DOHH2 (cell line): Measurements from ENCODE around the gene SPATA24.

Experiments
- H3F3A ChIP-seq: fragments of 200-600 bp; sonication (generic), shearing (Covaris generic); 2 replicates; pipeline ENCODE4 v1.6.0; 2016; ENCODE audit warnings: antibody characterized with exemption, mild to moderate bottlenecking; ENCODE audit not compliant: control insufficient read depth, insufficient read depth
- H3K27ac ChIP-seq: fragments of 200-600 bp; sonication (generic); 2 replicates; pipeline ENCODE4 v1.5.1; 2014; ENCODE audit warnings: low read depth, mild to moderate bottlenecking, low read length, moderate library complexity
- H3K27me3 ChIP-seq: fragments of 200-600 bp; sonication (generic); 2 replicates; pipeline ENCODE4 v1.6.1; 2014; ENCODE audit warnings: mild to moderate bottlenecking, low read length, mixed read lengths; ENCODE audit not compliant: control insufficient read depth
- H3K36me3 ChIP-seq: fragments of 200-600 bp; sonication (generic); 2 replicates; pipeline ENCODE4 v1.6.1; 2014; ENCODE audit warnings: mild to moderate bottlenecking, low read length, moderate library complexity, mixed read lengths; ENCODE audit not compliant: control insufficient read depth
- H3K4me1 ChIP-seq: fragments of 200-600 bp; sonication (generic); 2 replicates; pipeline ENCODE4 v1.6.1; 2014; ENCODE audit warnings: mild to moderate bottlenecking, low read length, mixed read lengths; ENCODE audit not compliant: control insufficient read depth
- H3K4me2 ChIP-seq: fragments of 200-600 bp; sonication (generic); 2 replicates; pipeline ENCODE4 v1.6.0; 2014; ENCODE audit warnings: mild to moderate bottlenecking, low read length, moderate library complexity
- H3K4me3 ChIP-seq: fragments of 200-600 bp; sonication (generic); 2 replicates; pipeline ENCODE4 v1.5.1; 2014; ENCODE audit warnings: mild to moderate bottlenecking, low read length, mixed read lengths
- H3K79me2 ChIP-seq: fragments of 200-600 bp; sonication (generic); 2 replicates; pipeline ENCODE4 v1.6.1; 2014; ENCODE audit warnings: mild to moderate bottlenecking, low read length, mixed read lengths; ENCODE audit not compliant: control insufficient read depth
- H3K9me2 ChIP-seq: fragments of 200-600 bp; sonication (generic); replicated peaks from 2 replicates; pipeline ENCODE4 v1.6.1; 2014; ENCODE audit warnings: mild to moderate bottlenecking, low read length, mixed read lengths; ENCODE audit not compliant: control insufficient read depth
- H3K9me3 ChIP-seq: fragments of 200-600 bp; sonication (generic); 2 replicates; pipeline ENCODE4 v1.6.1; 2014; ENCODE audit warnings: antibody characterized with exemption, low read length, mixed read lengths; ENCODE audit not compliant: control insufficient read depth, insufficient read depth
- H4K20me1 ChIP-seq: fragments of 200-600 bp; sonication (generic); 2 replicates; pipeline ENCODE4 v1.6.0; 2014; ENCODE audit warnings: low read depth, mild to moderate bottlenecking, antibody characterized with exemption, low read length, moderate library complexity; ENCODE audit not compliant: control insufficient read depth, insufficient read depth
- CTCF ChIP-seq: fragments of 200-600 bp; sonication (generic); IDR thresholded peaks from one replicate; pipeline ENCODE4 v1.5.1; 2014; ENCODE audit warnings: antibody characterized with exemption, mild to moderate bottlenecking, low read depth, low read length; ENCODE audit not compliant: poor library complexity, severe bottlenecking
- EZH2phosphoT487 ChIP-seq: fragments of 200-600 bp; sonication (generic); IDR thresholded peaks from 2 replicates; pipeline ENCODE4 v1.6.1; 2017; ENCODE audit warnings: borderline replicate concordance, mild to moderate bottlenecking, antibody characterized with exemption, low read length, moderate library complexity, mixed read lengths

SPATA24 gene

DNA sequence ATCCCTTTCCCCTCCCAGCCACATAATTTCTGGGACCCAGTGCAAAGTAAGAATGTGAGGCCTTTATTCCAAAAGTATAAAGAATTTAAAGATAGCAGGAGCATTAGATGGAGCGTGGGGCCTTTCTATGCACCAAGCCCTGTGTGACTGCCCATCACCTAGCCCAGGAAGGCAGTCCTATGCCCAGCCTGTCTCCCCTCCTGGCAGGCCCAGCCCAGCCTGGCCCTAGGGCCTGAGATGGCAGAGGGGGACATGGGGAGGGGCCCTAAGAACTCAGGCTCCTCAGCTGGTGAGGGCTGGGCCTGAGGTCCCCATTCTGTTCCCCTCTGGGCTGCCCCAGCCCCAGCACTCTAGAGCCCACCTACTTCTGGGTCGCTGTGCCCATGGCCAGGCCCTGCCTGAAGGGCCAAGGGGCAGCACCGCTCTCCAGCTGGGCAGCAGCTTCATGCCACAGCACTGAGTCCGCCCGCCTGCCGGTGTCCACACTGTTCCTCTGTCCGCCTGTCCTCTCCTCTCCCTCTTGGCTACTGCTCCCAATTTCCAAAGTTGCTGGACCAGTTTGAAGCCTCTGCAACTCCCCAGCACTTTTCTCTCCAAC, 19.8 kb downstream of the SPATA24 start:
- no peaks in the 10 kb centered on the region; the same call in 1 of the 2 replicates for H4K20me1 ChIP-seq
- H3K27ac ChIP-seq = peak overlapping the region; percentile 99
- H3K4me2 ChIP-seq = peak overlapping the region; percentile 99
- no peaks in the 10 kb centered on the region for H3K9me2 ChIP-seq
- H3K4me1 ChIP-seq = peaks cover 64% of the 10 kb centered on the region
- peaks cover 31% of the 10 kb centered on the region for H3K79me2 ChIP-seq
- peaks cover 51% of the 10 kb centered on the region for H3F3A ChIP-seq
- TF ChIP-seq CTCF = no peak
- no peak for TF ChIP-seq EZH2phosphoT487
- no peaks in the 10 kb centered on the region for H3K9me3 ChIP-seq
- H3K36me3 ChIP-seq = peaks cover 43% of the 10 kb centered on the region
- no peaks in the 10 kb centered on the region for H3K27me3 ChIP-seq
- H3K4me3 ChIP-seq = peak overlapping the region; percentile 99

DNA sequence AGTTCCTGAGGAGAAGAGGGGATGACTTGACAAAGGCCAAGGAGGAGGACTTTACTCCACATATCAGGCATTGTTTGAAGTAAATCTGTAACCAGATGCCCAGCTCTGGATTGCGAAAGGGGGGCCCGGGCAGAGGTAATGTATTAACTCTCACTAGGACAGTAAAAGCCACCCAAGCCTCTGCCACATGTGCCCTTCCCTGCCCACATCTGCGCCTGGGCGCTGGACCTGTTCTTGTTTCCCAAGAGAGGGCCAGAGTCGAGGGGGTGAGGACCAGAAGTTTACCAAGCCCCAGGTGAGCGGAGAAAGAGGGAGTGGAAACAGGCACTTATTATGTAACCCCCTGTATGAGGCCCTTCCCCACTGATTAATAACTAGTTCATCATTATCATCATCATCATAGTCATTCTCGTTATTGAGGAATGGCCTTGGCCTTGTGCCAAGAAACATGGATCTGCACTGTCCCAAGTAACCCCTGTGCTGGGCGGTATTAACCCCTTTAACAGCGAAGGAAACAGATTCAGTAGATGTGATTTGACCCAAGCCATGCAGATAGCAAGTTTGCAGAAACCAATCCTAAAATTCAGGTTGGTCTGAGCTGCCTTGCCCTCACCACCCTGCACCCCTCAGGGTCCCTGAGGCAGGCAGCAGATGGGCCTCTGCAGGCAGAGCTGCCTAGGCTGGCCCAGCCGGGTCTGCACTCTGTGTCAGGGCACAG, 20.5 kb downstream of the SPATA24 start, which contains the start of gene SLC23A1:
Gene SLC23A1, minus strand, starts transcription at position 23 of the 718 bp plus-strand sequence. CDS start 44 bp downstream, outside the sequence.
- H3K4me3 ChIP-seq = peak within 1 kb of the TSS; percentile 99; the same call in 1 of the 2 replicates
- H3F3A ChIP-seq = peaks cover 48% of the 10 kb centered on the region
- H3K4me1 ChIP-seq = peaks cover 64% of the 10 kb centered on the region
- peak within 1 kb of the TSS; percentile 99 for H3K4me2 ChIP-seq
- no peaks in the 10 kb centered on the region for H3K27me3 ChIP-seq
- no peaks in the 10 kb centered on the region; the same call in 1 of the 2 replicates for H4K20me1 ChIP-seq
- H3K36me3 ChIP-seq = peaks cover 37% of the 10 kb centered on the region
- TF ChIP-seq CTCF (no peak), EZH2phosphoT487 (no peak)
- peak within 1 kb of the TSS; percentile 99 for H3K27ac ChIP-seq
- no peaks in the 10 kb centered on the region for H3K9me2 ChIP-seq
- H3K9me3 ChIP-seq = no peaks in the 10 kb centered on the region
- peaks cover 24% of the 10 kb centered on the region for H3K79me2 ChIP-seq

DNA sequence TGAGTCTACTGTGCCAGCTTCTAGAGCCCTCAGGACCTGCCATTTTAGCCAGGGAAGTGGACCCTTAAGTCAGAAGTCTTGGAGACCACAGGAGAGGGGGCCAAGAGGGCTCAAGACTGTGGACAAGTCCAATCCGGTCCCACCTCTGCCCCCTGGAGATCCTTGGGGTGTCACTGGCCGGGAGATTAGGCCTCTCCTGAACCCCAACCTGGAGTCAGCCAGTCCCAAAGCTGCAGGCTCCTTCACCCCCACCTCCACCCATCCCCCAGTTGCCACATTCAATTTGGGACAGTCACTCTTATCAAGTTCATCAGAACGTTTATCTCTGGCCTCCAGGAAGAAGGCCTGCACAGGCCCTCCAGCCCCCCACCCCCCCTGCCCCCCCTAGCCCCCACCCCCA, 21.1 kb downstream of the SPATA24 start:
- Histone ChIP-seq H3F3A (peaks cover 45% of the 10 kb centered on the region), H3K4me2 (peak overlapping the region; percentile 29; the same call in 1 of the 2 replicates), H3K9me3 (no peaks in the 10 kb centered on the region), H3K4me1 (peaks cover 60% of the 10 kb centered on the region), H3K4me3 (no peak overlapping the region), H3K36me3 (peaks cover 31% of the 10 kb centered on the region), H3K27ac (peak overlapping the region; percentile 17; the same call in 1 of the 2 replicates), H4K20me1 (no peaks in the 10 kb centered on the region; the same call in 1 of the 2 replicates), H3K79me2 (peaks cover 18% of the 10 kb centered on the region), H3K9me2 (no peaks in the 10 kb centered on the region), H3K27me3 (no peaks in the 10 kb centered on the region)
- no peak for TF ChIP-seq CTCF
- TF ChIP-seq EZH2phosphoT487 = no peak
